Thyroid gland (tissue), 4 donors: Measurements from ENCODE around the gene CERS5.

Experiments used
- CTCF ChIP-seq, 6 experiments: fragments of 200-600 bp in 3 of 6; fragments of 450-650 bp in 3 of 6; sonication (generic) in 3 of 6; IDR thresholded peaks; one replicate each; pipeline ENCODE4 v1.5.1; 2016 to 2019; ENCODE audit warnings: antibody characterized with exemption in 6 of 6, mild to moderate bottlenecking in 2 of 6, inconsistent platforms in 1 of 6, moderate library complexity in 1 of 6
- POLR2A ChIP-seq, 2 donors: fragments of 450-650 bp; IDR thresholded peaks; one replicate each; pipeline ENCODE4 v1.6.1; 2017; ENCODE audit warnings: antibody characterized with exemption in 2 of 2, mild to moderate bottlenecking in 2 of 2, moderate library complexity in 1 of 2

- TF ChIP-seq CTCF (IDR thresholded peaks at IDR 0.05) (no peak), POLR2A (IDR thresholded peaks at IDR 0.05) (no peak)
These were observed 21.7 kb downstream of the CERS5 start for GRCh38 chr12:50145439-50145838.
